ENCODE measurements around the gene TBC1D22A.

The TBC1D22A gene

GRCh38 chr22:47202819-47203553 lies 440.5 kb downstream of the TBC1D22A start:
- DNase-seq (ENCODE audit: low read depth): no peak

GRCh38 chr22:47203554-47203991 lies 441.1 kb downstream of the TBC1D22A start:
- DNase-seq (ENCODE audit: low read depth): no peak

GRCh38 chr22:47204002-47204979 lies 441.8 kb downstream of the TBC1D22A start:
- DNase-seq (ENCODE audit: low read depth): no peak

GRCh38 chr22:47205081-47205491 lies 442.6 kb downstream of the TBC1D22A start:
- no peak for DNase-seq (ENCODE audit: low read depth)

- DNase-seq (ENCODE audit: low read depth): no peak
Measured at GRCh38 chr22:47205554-47205953, 443.1 kb downstream of the TBC1D22A start.

GRCh38 chr22:47206164-47206563 lies 443.7 kb downstream of the TBC1D22A start:
- DNase-seq (ENCODE audit: low read depth): no peak

GRCh38 chr22:47206666-47207218 lies 444.3 kb downstream of the TBC1D22A start:
- DNase-seq (ENCODE audit: low read depth): no peak

- DNase-seq (ENCODE audit: low read depth): no peak
Measured at GRCh38 chr22:47207387-47207786, 444.9 kb downstream of the TBC1D22A start.

GRCh38 chr22:47207846-47208554 lies 445.6 kb downstream of the TBC1D22A start:
- DNase-seq (ENCODE audit: low read depth): no peak

GRCh38 chr22:47208630-47209029 lies 446.2 kb downstream of the TBC1D22A start:
- no peak for DNase-seq (ENCODE audit: low read depth)

GRCh38 chr22:47209040-47209514 lies 446.6 kb downstream of the TBC1D22A start:
- DNase-seq (ENCODE audit: low read depth): no peak

- no peak for DNase-seq (ENCODE audit: low read depth)
Measured at GRCh38 chr22:47209547-47210023, 447.1 kb downstream of the TBC1D22A start.

- DNase-seq (ENCODE audit: low read depth): no peak
Measured at GRCh38 chr22:47210112-47210657, 447.7 kb downstream of the TBC1D22A start.

- no peak for DNase-seq (ENCODE audit: low read depth)
Measured at GRCh38 chr22:47210686-47211085, 448.2 kb downstream of the TBC1D22A start.

GRCh38 chr22:47213571-47214230 lies 451.3 kb downstream of the TBC1D22A start:
- DNase-seq (ENCODE audit: low read depth): no peak

GRCh38 chr22:47215851-47216250 lies 453.4 kb downstream of the TBC1D22A start:
- no peak for DNase-seq (ENCODE audit: low read depth)

- no peak for DNase-seq (ENCODE audit: low read depth)
Measured at GRCh38 chr22:47218671-47219070, 456.2 kb downstream of the TBC1D22A start.

- no peak for DNase-seq (ENCODE audit: low read depth)
Measured at GRCh38 chr22:47219789-47220188, 457.3 kb downstream of the TBC1D22A start.

GRCh38 chr22:47220752-47221151 lies 458.3 kb downstream of the TBC1D22A start:
- DNase-seq (ENCODE audit: low read depth): no peak

- DNase-seq (ENCODE audit: low read depth): no peak
Measured at GRCh38 chr22:47221840-47222615, 459.6 kb downstream of the TBC1D22A start.
